Left colon (tissue), 2 donors: Measurements from ENCODE around the gene MYOZ3. TPM values are rescaled to one million over a fixed set of nuclear protein-coding genes. Genes with fewer than 3 reads are reported as not detected.
A peak's percentile ranks its signal among the peaks of the same experiment; 100 is the strongest.

Experiments
- ATAC-seq: fragments of 200-7000 bp; cut with Tn5 transposase; one replicate; pipeline ENCODE4 v1.9.1; 2020; ENCODE audit warnings: mild to moderate bottlenecking, moderate library complexity
- DNase-seq, 2 donors: peaks; one replicate each; pipeline ENCODE4 v3.0.0-alpha.2; 2020
- intact Hi-C, 2 donors: fragments of 100-400 bp; cut with DNase I in 1 of 2; cut with micrococcal nuclease in 1 of 2; formaldehyde crosslinking; loops; one replicate each; pipeline versions ENCODE4 v1.11.2 to v1.14.0; 2022; cut with DNase I, micrococcal nuclease
- total RNA-seq, 2 donors: library from RNA; stranded (reverse); fragmentation: NEBNext Ultra II Directional; extraction: Animal tissue kit (Norgen Biotek cat#: 25700); gene quantifications; one replicate each; pipeline ENCODE4 v1.2.1, GENCODE V29; 2021
- donor health status: DM: no; HTN: no; CAD: no.
- donor health status: DM: yes; HTN: yes; CAD: no.

Gene MYOZ3
- total RNA-seq, 2 donors from 2014 or later, result 0.31 to 1.1 TPM

GRCh38 chr5:150640311-150641005, 20.6 kb upstream of the MYOZ3 start, which contains the start of gene SYNPO:
TSS of gene SYNPO (plus strand) at chr5:150640660. CDS start at chr5:150648276, 7,616 bp downstream.
- intact Hi-C loops, result no loop called here
- ATAC-seq, result no peak

GRCh38 chr5:150641006-150641570, 20.0 kb upstream of the MYOZ3 start:
- intact Hi-C loops, result no loop called here
- ATAC-seq (peak; percentile 37), DNase-seq (no peak)

More at GRCh38 chr5:150640311-150641005, 20.6 kb upstream of the MYOZ3 start, which contains the start of gene SYNPO:
- no peak for DNase-seq

GRCh38 chr5:150641824-150642566, 19.1 kb upstream of the MYOZ3 start:
- intact Hi-C loops, result no loop called here
- DNase-seq (no peak), ATAC-seq (no peak)

GRCh38 chr5:150642567-150642927, 18.5 kb upstream of the MYOZ3 start:
- ATAC-seq (no peak), DNase-seq (no peak)
- intact Hi-C loops, result no loop called here

GRCh38 chr5:150642991-150643710, 17.9 kb upstream of the MYOZ3 start:
- ATAC-seq (no peak), DNase-seq (no peak)
- intact Hi-C loops, result no loop called here

- DNase-seq (no peak), ATAC-seq (no peak)
- intact Hi-C loops, result no loop called here
These were observed 17.0 kb upstream of the MYOZ3 start for GRCh38 chr5:150644058-150644457.

GRCh38 chr5:150644514-150644913, 16.5 kb upstream of the MYOZ3 start:
- DNase-seq, result no peak
- ATAC-seq, result no peak
- intact Hi-C loops, result no loop called here

- DNase-seq, result no peak
- intact Hi-C loops, result no loop called here
- ATAC-seq, result no peak
These were observed 15.9 kb upstream of the MYOZ3 start for GRCh38 chr5:150645070-150645700.

- intact Hi-C loops, result no loop called here
- ATAC-seq (no peak), DNase-seq (no peak)
These were observed 13.5 kb upstream of the MYOZ3 start for GRCh38 chr5:150647275-150648251.

- no peak for ATAC-seq
- intact Hi-C loops, result no loop called here
- no peak for DNase-seq
These were observed 12.6 kb upstream of the MYOZ3 start for GRCh38 chr5:150648294-150649107.

GRCh38 chr5:150649108-150650020, 11.7 kb upstream of the MYOZ3 start:
- intact Hi-C loops, result loop anchor here (5.0 to 10.0 kb wide), 3 partner anchors 87 to 185 kb away; no protein-coding TSS in a partner anchor
- DNase-seq (no peak), ATAC-seq (no peak)

GRCh38 chr5:150650021-150651006, 10.7 kb upstream of the MYOZ3 start:
- ATAC-seq (no peak), DNase-seq (no peak)
- intact Hi-C loops, result loop anchor here (5.0 to 10.0 kb wide), 3 partner anchors 88 to 186 kb away; no protein-coding TSS in a partner anchor

GRCh38 chr5:150651382-150651781, 9.7 kb upstream of the MYOZ3 start:
- intact Hi-C loops, result loop anchor here (5.0 to 10.0 kb wide), 3 partner anchors 89 to 187 kb away; no protein-coding TSS in a partner anchor
- no peak for DNase-seq
- ATAC-seq, result no peak

- intact Hi-C loops, result loop anchor here (5.0 to 10.0 kb wide), 3 partner anchors 90 to 187 kb away; no protein-coding TSS in a partner anchor
- DNase-seq, result no peak
- ATAC-seq, result no peak
These were observed 9.0 kb upstream of the MYOZ3 start for GRCh38 chr5:150651924-150652671.
